HG03097 (cell line): ENCODE results near the gene RBFOX1.

Experiments
- ATAC-seq: cut with Tn5 transposase; IDR thresholded peaks from one replicate; pipeline ENCODE4 v1.9.1; 2021; ENCODE audit not compliant: unreplicated experiment, low FRiP score

RBFOX1 gene

GRCh38 chr16:7404217-7404616, 71.6 kb downstream of the RBFOX1 start:
- ATAC-seq: no peak

GRCh38 chr16:7405166-7405565, 72.5 kb downstream of the RBFOX1 start:
- ATAC-seq: no peak

GRCh38 chr16:7408700-7409365, 76.2 kb downstream of the RBFOX1 start:
- ATAC-seq: no peak

GRCh38 chr16:7419441-7419840, 86.8 kb downstream of the RBFOX1 start:
- ATAC-seq: no peak

GRCh38 chr16:7420079-7420478, 87.4 kb downstream of the RBFOX1 start:
- ATAC-seq: no peak

- ATAC-seq: no peak
Observed at GRCh38 chr16:7420843-7421242, 88.2 kb downstream of the RBFOX1 start.

GRCh38 chr16:7421578-7421977, 88.9 kb downstream of the RBFOX1 start:
- no peak for ATAC-seq

GRCh38 chr16:7422036-7422888, 89.6 kb downstream of the RBFOX1 start:
- no peak for ATAC-seq

- no peak for ATAC-seq
Observed at GRCh38 chr16:7423434-7424044, 90.9 kb downstream of the RBFOX1 start.

- no peak for ATAC-seq
Observed at GRCh38 chr16:7426161-7426560, 93.5 kb downstream of the RBFOX1 start.

GRCh38 chr16:7431723-7432122, 99.1 kb downstream of the RBFOX1 start:
- ATAC-seq: no peak

GRCh38 chr16:7436306-7436705, 103.7 kb downstream of the RBFOX1 start:
- no peak for ATAC-seq

- no peak for ATAC-seq
Observed at GRCh38 chr16:7437135-7437804, 104.6 kb downstream of the RBFOX1 start.

- ATAC-seq: no peak
Observed at GRCh38 chr16:7437843-7438242, 105.2 kb downstream of the RBFOX1 start.

GRCh38 chr16:7438601-7439000, 106.0 kb downstream of the RBFOX1 start:
- ATAC-seq: no peak

GRCh38 chr16:7439518-7439917, 106.9 kb downstream of the RBFOX1 start:
- ATAC-seq: no peak

- no peak for ATAC-seq
Observed at GRCh38 chr16:7440886-7441400, 108.3 kb downstream of the RBFOX1 start.

- no peak for ATAC-seq
Observed at GRCh38 chr16:7442050-7442449, 109.4 kb downstream of the RBFOX1 start.

GRCh38 chr16:7443142-7443541, 110.5 kb downstream of the RBFOX1 start:
- no peak for ATAC-seq

GRCh38 chr16:7443648-7444365, 111.2 kb downstream of the RBFOX1 start:
- no peak for ATAC-seq
